ENCODE results near the gene ZNF778. TPM values are rescaled to one million over a fixed set of nuclear protein-coding genes. Genes with fewer than 3 reads are reported as not detected.

ZNF778 gene
- total and polyA plus RNA-seq, 2 of the 13 experiments (the other 11 are each of a cell fraction or from before 2014, with no cell fraction given): 3.8 to 7.2 TPM

DNA sequence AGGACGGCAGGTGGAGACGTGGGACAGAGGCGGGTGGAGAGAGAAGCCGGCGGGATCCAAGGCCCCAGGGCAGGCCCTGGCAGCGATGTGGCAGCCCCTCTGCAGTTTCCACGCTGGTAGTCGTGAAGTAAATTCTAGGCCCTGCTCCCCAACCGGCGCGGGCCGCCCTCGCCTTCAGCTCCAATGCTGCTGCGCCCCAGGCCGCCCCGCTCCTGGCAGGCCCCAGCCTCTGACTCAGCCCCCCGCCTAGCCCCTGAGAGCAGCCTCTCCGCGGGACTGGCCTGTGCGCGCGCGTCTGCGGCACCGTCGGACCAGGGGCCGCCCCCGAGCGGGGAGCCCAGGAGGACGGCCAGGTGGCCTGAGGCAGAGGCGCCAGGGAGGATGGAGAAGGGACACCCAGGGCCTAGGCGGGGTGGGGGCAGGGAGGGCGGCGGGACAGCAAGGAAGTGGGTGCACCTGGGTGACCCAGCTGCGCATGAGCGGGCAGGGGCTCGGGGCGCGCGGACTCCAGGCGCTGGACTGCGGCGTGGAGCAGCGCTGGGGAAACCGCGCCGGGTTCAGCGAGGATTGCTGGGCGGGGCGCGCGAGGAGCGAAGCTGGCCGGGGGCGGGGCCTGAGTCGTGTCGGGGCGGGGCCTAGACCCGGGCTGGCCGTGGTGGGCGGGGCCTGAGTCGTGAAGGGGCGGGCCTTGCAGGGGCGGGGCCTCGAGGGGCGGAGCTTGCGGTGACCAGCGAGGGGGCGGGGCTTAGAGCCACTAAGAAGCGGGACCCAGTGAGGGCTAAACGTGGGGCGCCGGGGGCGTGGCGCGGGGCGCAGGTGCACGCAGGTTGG, 29.6 kb downstream of the ZNF778 start (continued):
- TF ChIP-seq THYN1 (CRISPR knock-in tag; IDR thresholded peaks at IDR 0.05; ENCODE audit: borderline replicate concordance, low read depth) (no peak; the same call in 1 of the 2 replicates), ZFP82 (CRISPR knock-in tag; IDR thresholded peaks at IDR 0.05; ENCODE audit: borderline replicate concordance) (no peak), MTA3 (CRISPR knock-in tag; IDR thresholded peaks at IDR 0.05) (no peak), ZNF672 (CRISPR knock-in tag; IDR thresholded peaks at IDR 0.05) (0 out of 2 replicates have a peak, but pooled peaks have one; percentile 91), GTF3A (CRISPR knock-in tag; conservative IDR thresholded peaks at IDR 0.05) (no peak), TGIF2 (CRISPR knock-in tag; IDR thresholded peaks at IDR 0.05) (no peak; the same call in 1 of the 2 replicates), SSRP1 (CRISPR knock-in tag; IDR thresholded peaks at IDR 0.05) (no peak), RBAK (CRISPR knock-in tag; IDR thresholded peaks at IDR 0.05) (no peak), KDM5B (CRISPR knock-in tag; IDR thresholded peaks at IDR 0.05; ENCODE audit: borderline replicate concordance) (peak; percentile 89), TP53 (CRISPR knock-in tag; conservative IDR thresholded peaks at IDR 0.05) (no peak), U2AF2 (IDR thresholded peaks at IDR 0.05; ENCODE audit: low read depth, low read length) (no peak), ZNF484 (CRISPR knock-in tag; IDR thresholded peaks at IDR 0.05; ENCODE audit: borderline replicate concordance, low read depth) (peak; percentile 73; the same call in 1 of the 2 replicates), ZNF749 (CRISPR knock-in tag; IDR thresholded peaks at IDR 0.05; ENCODE audit: borderline replicate concordance) (peak; percentile 91; the same call in 1 of the 2 replicates)
- TF ChIP-seq, protein P1, sequence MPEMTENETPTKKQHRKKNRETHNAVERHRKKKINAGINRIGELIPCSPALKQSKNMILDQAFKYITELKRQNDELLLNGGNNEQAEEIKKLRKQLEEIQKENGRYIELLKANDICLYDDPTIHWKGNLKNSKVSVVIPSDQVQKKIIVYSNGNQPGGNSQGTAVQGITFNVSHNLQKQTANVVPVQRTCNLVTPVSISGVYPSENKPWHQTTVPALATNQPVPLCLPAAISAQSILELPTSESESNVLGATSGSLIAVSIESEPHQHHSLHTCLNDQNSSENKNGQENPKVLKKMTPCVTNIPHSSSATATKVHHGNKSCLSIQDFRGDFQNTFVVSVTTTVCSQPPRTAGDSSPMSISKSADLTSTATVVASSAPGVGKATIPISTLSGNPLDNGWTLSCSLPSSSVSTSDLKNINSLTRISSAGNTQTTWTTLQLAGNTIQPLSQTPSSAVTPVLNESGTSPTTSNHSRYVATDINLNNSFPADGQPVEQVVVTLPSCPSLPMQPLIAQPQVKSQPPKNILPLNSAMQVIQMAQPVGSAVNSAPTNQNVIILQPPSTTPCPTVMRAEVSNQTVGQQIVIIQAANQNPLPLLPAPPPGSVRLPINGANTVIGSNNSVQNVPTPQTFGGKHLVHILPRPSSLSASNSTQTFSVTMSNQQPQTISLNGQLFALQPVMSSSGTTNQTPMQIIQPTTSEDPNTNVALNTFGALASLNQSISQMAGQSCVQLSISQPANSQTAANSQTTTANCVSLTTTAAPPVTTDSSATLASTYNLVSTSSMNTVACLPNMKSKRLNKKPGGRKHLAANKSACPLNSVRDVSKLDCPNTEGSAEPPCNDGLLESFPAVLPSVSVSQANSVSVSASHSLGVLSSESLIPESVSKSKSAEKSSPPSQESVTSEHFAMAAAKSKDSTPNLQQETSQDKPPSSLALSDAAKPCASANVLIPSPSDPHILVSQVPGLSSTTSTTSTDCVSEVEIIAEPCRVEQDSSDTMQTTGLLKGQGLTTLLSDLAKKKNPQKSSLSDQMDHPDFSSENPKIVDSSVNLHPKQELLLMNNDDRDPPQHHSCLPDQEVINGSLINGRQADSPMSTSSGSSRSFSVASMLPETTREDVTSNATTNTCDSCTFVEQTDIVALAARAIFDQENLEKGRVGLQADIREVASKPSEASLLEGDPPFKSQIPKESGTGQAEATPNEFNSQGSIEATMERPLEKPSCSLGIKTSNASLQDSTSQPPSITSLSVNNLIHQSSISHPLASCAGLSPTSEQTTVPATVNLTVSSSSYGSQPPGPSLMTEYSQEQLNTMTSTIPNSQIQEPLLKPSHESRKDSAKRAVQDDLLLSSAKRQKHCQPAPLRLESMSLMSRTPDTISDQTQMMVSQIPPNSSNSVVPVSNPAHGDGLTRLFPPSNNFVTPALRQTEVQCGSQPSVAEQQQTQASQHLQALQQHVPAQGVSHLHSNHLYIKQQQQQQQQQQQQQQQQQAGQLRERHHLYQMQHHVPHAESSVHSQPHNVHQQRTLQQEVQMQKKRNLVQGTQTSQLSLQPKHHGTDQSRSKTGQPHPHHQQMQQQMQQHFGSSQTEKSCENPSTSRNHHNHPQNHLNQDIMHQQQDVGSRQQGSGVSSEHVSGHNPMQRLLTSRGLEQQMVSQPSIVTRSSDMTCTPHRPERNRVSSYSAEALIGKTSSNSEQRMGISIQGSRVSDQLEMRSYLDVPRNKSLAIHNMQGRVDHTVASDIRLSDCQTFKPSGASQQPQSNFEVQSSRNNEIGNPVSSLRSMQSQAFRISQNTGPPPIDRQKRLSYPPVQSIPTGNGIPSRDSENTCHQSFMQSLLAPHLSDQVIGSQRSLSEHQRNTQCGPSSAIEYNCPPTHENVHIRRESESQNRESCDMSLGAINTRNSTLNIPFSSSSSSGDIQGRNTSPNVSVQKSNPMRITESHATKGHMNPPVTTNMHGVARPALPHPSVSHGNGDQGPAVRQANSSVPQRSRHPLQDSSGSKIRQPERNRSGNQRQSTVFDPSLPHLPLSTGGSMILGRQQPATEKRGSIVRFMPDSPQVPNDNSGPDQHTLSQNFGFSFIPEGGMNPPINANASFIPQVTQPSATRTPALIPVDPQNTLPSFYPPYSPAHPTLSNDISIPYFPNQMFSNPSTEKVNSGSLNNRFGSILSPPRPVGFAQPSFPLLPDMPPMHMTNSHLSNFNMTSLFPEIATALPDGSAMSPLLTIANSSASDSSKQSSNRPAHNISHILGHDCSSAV (CRISPR knock-in tag; IDR thresholded peaks at IDR 0.05; ENCODE audit: borderline replicate concordance): no peak
- TF ChIP-seq, protein P2, sequence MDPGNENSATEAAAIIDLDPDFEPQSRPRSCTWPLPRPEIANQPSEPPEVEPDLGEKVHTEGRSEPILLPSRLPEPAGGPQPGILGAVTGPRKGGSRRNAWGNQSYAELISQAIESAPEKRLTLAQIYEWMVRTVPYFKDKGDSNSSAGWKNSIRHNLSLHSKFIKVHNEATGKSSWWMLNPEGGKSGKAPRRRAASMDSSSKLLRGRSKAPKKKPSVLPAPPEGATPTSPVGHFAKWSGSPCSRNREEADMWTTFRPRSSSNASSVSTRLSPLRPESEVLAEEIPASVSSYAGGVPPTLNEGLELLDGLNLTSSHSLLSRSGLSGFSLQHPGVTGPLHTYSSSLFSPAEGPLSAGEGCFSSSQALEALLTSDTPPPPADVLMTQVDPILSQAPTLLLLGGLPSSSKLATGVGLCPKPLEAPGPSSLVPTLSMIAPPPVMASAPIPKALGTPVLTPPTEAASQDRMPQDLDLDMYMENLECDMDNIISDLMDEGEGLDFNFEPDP (CRISPR knock-in tag; conservative IDR thresholded peaks at IDR 0.05): no peak
- TF ChIP-seq, protein P3, sequence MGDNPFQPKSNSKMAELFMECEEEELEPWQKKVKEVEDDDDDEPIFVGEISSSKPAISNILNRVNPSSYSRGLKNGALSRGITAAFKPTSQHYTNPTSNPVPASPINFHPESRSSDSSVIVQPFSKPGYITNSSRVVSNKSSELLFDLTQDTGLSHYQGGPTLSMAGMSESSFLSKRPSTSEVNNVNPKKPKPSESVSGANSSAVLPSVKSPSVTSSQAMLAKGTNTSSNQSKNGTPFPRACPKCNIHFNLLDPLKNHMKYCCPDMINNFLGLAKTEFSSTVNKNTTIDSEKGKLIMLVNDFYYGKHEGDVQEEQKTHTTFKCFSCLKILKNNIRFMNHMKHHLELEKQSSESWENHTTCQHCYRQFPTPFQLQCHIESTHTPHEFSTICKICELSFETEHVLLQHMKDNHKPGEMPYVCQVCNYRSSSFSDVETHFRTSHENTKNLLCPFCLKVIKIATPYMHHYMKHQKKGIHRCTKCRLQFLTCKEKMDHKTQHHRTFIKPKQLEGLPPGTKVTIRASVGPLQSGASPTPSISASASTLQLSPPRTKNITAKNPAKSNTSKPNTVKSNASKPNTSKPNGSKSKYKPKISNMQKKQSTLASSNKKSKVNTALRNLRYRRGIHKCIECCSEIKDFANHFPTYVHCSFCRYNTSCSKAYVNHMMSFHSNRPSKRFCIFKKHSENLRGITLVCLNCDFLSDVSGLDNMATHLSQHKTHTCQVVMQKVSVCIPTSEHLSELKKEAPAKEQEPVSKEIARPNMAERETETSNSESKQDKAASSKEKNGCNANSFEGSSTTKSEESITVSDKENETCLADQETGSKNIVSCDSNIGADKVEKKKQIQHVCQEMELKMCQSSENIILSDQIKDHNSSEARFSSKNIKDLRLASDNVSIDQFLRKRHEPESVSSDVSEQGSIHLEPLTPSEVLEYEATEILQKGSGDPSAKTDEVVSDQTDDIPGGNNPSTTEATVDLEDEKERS (CRISPR knock-in tag; IDR thresholded peaks at IDR 0.05): no peak

Measured in HepG2 (cell line).